HG02678 (cell line): ENCODE measurements around the gene ODF2L.
"Not testable (repeated sequence)": the region's sequence is repeated elsewhere in the genome, so short reads cannot be mapped to it uniquely, and the experiment has no call there.

Source experiments
- ATAC-seq: cut with Tn5 transposase; IDR thresholded peaks from one replicate; pipeline ENCODE4 v1.9.1; 2021; ENCODE audit warnings: mild to moderate bottlenecking, moderate library complexity; ENCODE audit not compliant: unreplicated experiment

Gene ODF2L

GRCh38 chr1:86387916-86388627 is 8.1 kb downstream of the ODF2L start:
- ATAC-seq = no peak

GRCh38 chr1:86382878-86383277 is 13.2 kb downstream of the ODF2L start:
- ATAC-seq = peak; percentile 68

GRCh38 chr1:86381223-86381622 is 14.9 kb downstream of the ODF2L start:
- ATAC-seq = no peak

- peak; percentile 81 for ATAC-seq
Measured at GRCh38 chr1:86380257-86380861, 15.8 kb downstream of the ODF2L start.

- ATAC-seq = no peak
Measured at GRCh38 chr1:86378813-86379212, 17.3 kb downstream of the ODF2L start.

- ATAC-seq = no peak
Measured at GRCh38 chr1:86377341-86377740, 18.8 kb downstream of the ODF2L start.

GRCh38 chr1:86375688-86376087 is 20.4 kb downstream of the ODF2L start:
- no peak for ATAC-seq

DNA sequence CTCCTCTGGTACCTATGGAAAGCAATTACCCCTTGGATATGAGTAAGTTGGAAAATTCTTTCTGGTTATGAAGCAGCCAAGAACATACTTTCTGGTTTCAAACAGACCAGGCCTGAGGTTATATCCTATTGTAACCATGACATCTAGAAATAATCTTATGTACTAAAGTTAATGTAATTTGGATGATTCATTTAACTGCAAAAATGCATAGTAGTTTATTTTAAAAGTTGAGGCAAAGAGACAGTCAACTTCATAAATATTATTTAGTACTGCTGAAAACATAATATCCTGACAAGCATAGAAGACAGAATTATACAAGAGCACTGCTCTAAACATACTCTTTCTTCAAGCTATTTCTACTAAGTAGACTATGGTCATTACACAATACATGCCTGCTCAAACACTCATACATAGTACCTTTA is 25.5 kb downstream of the ODF2L start:
- no peak for ATAC-seq

DNA sequence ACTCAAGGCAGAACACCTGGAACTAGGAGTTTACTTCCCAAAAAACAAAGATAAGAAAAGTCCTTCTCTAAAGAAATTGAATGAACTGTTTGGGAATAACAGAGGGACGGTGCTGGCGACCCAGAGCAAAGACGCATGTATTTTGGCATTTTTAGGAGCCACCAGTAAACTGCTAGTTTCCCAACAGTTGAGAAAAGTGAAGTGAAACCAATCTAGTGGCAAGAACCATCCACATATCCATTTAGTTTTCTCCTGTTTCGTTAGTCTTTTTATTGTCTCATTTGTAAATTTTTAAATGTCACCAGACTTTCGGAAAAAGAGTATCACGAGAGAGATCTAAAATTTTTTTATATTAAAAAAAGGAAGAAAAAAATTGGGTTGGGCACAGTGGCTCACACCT is 30.2 kb downstream of the ODF2L start:
- ATAC-seq = no peak

- no peak for ATAC-seq
Measured at GRCh38 chr1:86362807-86363206, 33.3 kb downstream of the ODF2L start.

GRCh38 chr1:86357796-86358195 is 38.3 kb downstream of the ODF2L start:
- no peak for ATAC-seq

GRCh38 chr1:86356247-86356646 is 39.9 kb downstream of the ODF2L start:
- ATAC-seq = no peak

GRCh38 chr1:86352086-86352485 is 44.0 kb downstream of the ODF2L start:
- ATAC-seq = no peak

DNA sequence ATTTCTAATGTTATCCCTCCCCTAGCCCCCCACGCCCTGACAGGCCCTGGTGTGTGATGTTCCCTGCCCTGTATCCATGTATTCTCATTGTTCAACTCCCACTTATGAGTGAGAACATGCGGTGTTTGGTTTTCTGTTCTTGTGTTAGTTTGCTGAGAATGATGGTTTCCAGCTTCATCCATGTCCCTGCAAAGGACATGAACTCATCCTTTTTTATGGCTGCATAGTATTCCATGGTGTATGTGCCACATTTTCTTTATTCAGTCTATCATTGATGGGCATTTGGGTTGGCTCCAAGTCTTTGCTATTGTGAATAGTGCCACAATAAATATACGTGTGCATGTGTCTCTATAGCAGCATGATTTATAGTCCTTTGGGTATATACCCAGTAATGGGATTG is 45.9 kb downstream of the ODF2L start:
- not testable (repeated sequence) for ATAC-seq

GRCh38 chr1:86346388-86346787 is 49.7 kb downstream of the ODF2L start:
- ATAC-seq = no peak

- ATAC-seq = no peak
Measured at GRCh38 chr1:86345042-86345441, 51.1 kb downstream of the ODF2L start.

DNA sequence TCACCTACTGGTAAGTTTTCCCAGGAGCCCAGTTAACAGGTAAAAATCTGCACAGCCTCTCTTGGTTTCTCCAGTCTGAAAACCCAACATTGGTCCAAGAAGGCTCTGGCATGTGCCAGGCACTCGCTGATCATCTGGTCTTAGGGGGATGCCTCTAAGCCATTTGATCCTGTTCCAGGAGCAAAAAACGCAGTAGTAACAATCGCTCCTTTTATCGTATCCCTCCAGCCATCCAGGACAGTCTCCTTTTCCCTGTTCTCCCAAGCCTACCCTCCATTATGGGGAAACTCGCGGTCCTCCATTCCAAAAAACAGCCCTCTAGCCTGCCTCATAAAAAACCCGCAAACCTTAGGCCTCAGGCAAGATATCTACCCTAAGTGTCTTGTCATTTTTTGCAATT is 56.2 kb downstream of the ODF2L start:
- no peak for ATAC-seq

DNA sequence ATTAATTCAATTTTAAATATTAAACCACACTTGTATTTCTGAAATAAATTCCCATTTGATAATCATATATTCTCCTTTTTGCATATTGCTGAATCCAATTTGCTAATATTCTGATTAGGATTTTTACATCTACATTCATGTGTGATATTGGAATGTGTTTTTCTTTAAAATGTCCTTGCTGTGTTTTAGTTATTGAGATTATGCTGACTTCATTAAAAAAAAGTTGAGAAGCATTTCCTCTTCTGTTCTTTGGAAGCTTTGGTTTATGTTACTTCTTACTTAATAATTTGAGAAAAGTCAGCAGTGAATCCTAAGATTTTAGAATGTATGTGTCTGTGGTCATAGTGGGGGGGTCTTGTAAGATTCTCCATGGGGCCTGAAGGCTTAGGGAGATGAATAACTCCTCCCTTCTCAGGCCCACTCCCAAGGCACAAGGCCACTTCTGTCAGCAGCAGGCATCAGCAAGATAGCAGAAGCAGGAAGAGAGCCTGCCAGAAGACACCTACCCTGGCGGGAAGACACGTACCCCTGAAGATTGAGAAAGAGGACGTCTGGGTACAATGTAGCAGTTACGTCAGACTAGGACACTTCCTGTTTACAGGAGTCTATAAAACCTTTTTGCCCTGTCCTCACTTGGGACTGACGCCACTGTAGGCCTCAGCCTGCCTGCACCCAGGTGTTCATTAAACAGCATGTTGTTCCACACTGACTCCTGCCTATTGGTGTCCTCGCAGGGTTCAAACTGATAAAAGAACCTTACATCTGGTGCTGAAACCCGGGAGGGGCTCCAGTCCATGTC is 56.9 kb downstream of the ODF2L start:
- no peak for ATAC-seq

- ATAC-seq = no peak
Measured at GRCh38 chr1:86335916-86336315, 60.2 kb downstream of the ODF2L start.

DNA sequence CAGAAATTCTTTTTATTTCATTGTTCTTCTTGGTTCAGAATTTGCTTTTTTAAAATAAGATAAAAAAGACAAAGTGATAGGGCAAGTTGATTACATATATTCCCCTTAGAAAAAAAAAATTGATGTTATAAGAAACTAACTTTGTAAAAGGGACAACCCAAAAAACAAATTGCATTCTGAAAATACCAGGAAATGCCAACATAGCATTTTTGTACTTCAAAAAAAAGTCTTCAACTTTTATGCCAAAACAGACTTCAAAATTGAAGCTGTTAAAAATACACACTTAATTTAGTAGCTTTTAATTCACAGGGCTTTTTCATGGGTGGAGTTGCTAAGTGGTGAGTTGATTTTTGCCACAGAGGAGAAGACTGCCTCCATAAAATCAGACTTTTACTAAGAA is 70.9 kb downstream of the ODF2L start:
- no peak for ATAC-seq

DNA sequence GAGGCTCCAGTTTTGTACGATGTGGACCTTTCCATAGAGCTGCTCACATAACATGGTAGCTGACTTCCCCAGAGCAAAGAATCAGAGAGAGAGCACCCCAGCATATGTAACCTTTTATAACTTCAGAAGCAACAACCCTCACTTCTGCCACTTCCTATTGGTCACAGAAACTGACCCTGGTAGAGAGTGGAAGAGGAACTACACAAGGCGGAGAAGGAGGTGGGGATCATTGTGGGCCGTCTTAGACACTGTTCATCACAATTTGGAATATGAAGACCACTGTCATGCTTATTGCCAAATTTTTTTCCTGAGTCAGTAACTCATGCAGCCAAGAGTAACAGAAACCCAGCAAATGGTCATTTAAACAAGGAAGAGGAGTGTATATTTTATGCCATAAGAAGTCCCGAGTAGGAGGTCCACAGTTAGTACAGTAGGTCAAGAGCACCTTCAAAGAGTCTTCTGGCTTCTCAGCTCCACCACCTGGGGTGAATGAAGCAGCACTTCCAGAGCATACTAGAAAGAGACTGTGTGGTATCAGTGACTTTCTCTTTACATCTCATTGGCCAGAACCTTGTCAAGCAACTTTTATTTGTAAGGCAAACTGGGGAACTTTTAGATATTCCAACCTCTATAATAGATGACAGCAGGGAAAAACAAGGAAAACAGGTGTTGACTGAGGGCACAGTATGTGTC is 71.8 kb downstream of the ODF2L start:
- no peak for ATAC-seq
